ENCODE results near the gene COL6A1.
"Not testable (repeated sequence)": the region's sequence is repeated elsewhere in the genome, so short reads cannot be mapped to it uniquely, and the experiment has no call there.

COL6A1 gene

GRCh38 chr21:46004168-46004861 is 22.7 kb downstream of the COL6A1 start:
- in situ Hi-C loops (cut with MboI; ENCODE audit: low sequenced_read_pairs) = no loop called here

GRCh38 chr21:46005081-46005480 is 23.5 kb downstream of the COL6A1 start:
- in situ Hi-C loops (cut with MboI; ENCODE audit: low sequenced_read_pairs) = no loop called here

GRCh38 chr21:46005481-46005881 is 23.9 kb downstream of the COL6A1 start:
- in situ Hi-C loops (cut with MboI; ENCODE audit: low sequenced_read_pairs) = no loop called here

GRCh38 chr21:46005894-46006546 is 24.4 kb downstream of the COL6A1 start:
- in situ Hi-C loops (cut with MboI; ENCODE audit: low sequenced_read_pairs) = not testable (repeated sequence)

GRCh38 chr21:46006547-46007491 is 25.2 kb downstream of the COL6A1 start:
- in situ Hi-C loops (cut with MboI; ENCODE audit: low sequenced_read_pairs) = no loop called here

- in situ Hi-C loops (cut with MboI; ENCODE audit: low sequenced_read_pairs) = no loop called here
Observed at GRCh38 chr21:46007492-46007868, 25.9 kb downstream of the COL6A1 start.

GRCh38 chr21:46008893-46009621 is 27.5 kb downstream of the COL6A1 start:
- in situ Hi-C loops (cut with MboI; ENCODE audit: low sequenced_read_pairs) = no loop called here

GRCh38 chr21:46009951-46010705 is 28.6 kb downstream of the COL6A1 start:
- in situ Hi-C loops (cut with MboI; ENCODE audit: low sequenced_read_pairs) = no loop called here

- in situ Hi-C loops (cut with MboI; ENCODE audit: low sequenced_read_pairs) = no loop called here
Observed at GRCh38 chr21:46011267-46011967, 29.8 kb downstream of the COL6A1 start.

GRCh38 chr21:46012154-46012553 is 30.6 kb downstream of the COL6A1 start:
- in situ Hi-C loops (cut with MboI; ENCODE audit: low sequenced_read_pairs) = no loop called here

- in situ Hi-C loops (cut with MboI; ENCODE audit: low sequenced_read_pairs) = no loop called here
Observed at GRCh38 chr21:46014828-46015227, 33.3 kb downstream of the COL6A1 start.

GRCh38 chr21:46017148-46017547 is 35.6 kb downstream of the COL6A1 start:
- in situ Hi-C loops (cut with MboI; ENCODE audit: low sequenced_read_pairs) = no loop called here

- in situ Hi-C loops (cut with MboI; ENCODE audit: low sequenced_read_pairs) = no loop called here
Observed at GRCh38 chr21:46017695-46018094, 36.1 kb downstream of the COL6A1 start.

- in situ Hi-C loops (cut with MboI; ENCODE audit: low sequenced_read_pairs) = no loop called here
Observed at GRCh38 chr21:46018615-46019014, 37.0 kb downstream of the COL6A1 start.

GRCh38 chr21:46020581-46020980 is 39.0 kb downstream of the COL6A1 start:
- in situ Hi-C loops (cut with MboI; ENCODE audit: low sequenced_read_pairs) = no loop called here

- in situ Hi-C loops (cut with MboI; ENCODE audit: low sequenced_read_pairs) = no loop called here
Observed at GRCh38 chr21:46021398-46021797, 39.8 kb downstream of the COL6A1 start.

- in situ Hi-C loops (cut with MboI; ENCODE audit: low sequenced_read_pairs) = no loop called here
Observed at GRCh38 chr21:46021978-46022544, 40.5 kb downstream of the COL6A1 start.

GRCh38 chr21:46022551-46023525 is 41.3 kb downstream of the COL6A1 start:
- in situ Hi-C loops (cut with MboI; ENCODE audit: low sequenced_read_pairs) = no loop called here

All from HL-60/S4 treated with phorbol 12-myristate 13-acetate at 8.2 ng/mL for 4 days and 3 days (cell line).